ENCODE data around the gene GTF2H1. TPM values are rescaled to one million over a fixed set of nuclear protein-coding genes. Genes with fewer than 3 reads are reported as not detected.

GTF2H1 gene
- total and polyA plus RNA-seq, 9 of the 15 experiments (the other 6 are each of a cell fraction or from before 2014, with no cell fraction given): 56.9 to 126 (median 92.1) TPM

GRCh38 chr11:18369398-18369797 lies 47.0 kb downstream of the GTF2H1 start (continued):
- TF ChIP-seq AFF1 (IDR thresholded peaks at IDR 0.05; ENCODE audit: low read depth in 1 of 2, partially characterized antibody in 2 of 2) (no peak), CBFA2T2 (conservative IDR thresholded peaks at IDR 0.05) (no peak), MYNN (IDR thresholded peaks at IDR 0.05) (no peak), MYNN (CRISPR knock-in tag; IDR thresholded peaks at IDR 0.05) (no peak), SREBF1 (IDR thresholded peaks at IDR 0.05; ENCODE audit: borderline replicate concordance, low read depth, low read length) (no peak), ZBTB43 (CRISPR knock-in tag; IDR thresholded peaks at IDR 0.05) (no peak), NFRKB (IDR thresholded peaks at IDR 0.05; ENCODE audit: low read depth) (no peak), BRD9 (IDR thresholded peaks at IDR 0.05; ENCODE audit: low read depth, partially characterized antibody) (no peak), RCOR1 (IDR thresholded peaks at IDR 0.05; ENCODE audit: borderline replicate concordance in 1 of 2, low read depth in 2 of 2, low read length in 2 of 2) (no peak), HIVEP1 (CRISPR knock-in tag; IDR thresholded peaks at IDR 0.05) (no peak), ZNF384 (IDR thresholded peaks at IDR 0.05; ENCODE audit: low read depth, low read length) (no peak)

All from K562 (cell line).